GM10847 (cell line): Measurements from ENCODE around the gene COL11A2.

ENCODE experiments used
- POLR2A ChIP-seq: IDR thresholded peaks from 2 replicates; pipeline ENCODE4 v1.6.1; 2011; ENCODE audit not compliant: insufficient read length; ENCODE audit errors: extremely low read depth

Gene COL11A2

GRCh38 chr6:33192105-33192646 is at the start of gene COL11A2:
Gene COL11A2 (minus strand): TSS chr6:33192467. CDS start chr6:33192240, 227 bp downstream.
- no peak for TF ChIP-seq POLR2A

GRCh38 chr6:33241968-33242367 is 49.7 kb upstream of the COL11A2 start:
- TF ChIP-seq POLR2A, result no peak

GRCh38 chr6:33237741-33238140 is 45.5 kb upstream of the COL11A2 start:
- TF ChIP-seq POLR2A, result no peak

GRCh38 chr6:33236852-33237251 is 44.6 kb upstream of the COL11A2 start:
- no peak for TF ChIP-seq POLR2A

- TF ChIP-seq POLR2A, result no peak
These were observed 44.1 kb upstream of the COL11A2 start for GRCh38 chr6:33236328-33236727.

GRCh38 chr6:33235221-33235634 is 43.0 kb upstream of the COL11A2 start:
- no peak for TF ChIP-seq POLR2A

GRCh38 chr6:33217681-33218080 is 25.4 kb upstream of the COL11A2 start:
- TF ChIP-seq POLR2A, result no peak

- no peak for TF ChIP-seq POLR2A
These were observed 25.0 kb upstream of the COL11A2 start for GRCh38 chr6:33217246-33217645.

- no peak for TF ChIP-seq POLR2A
These were observed 23.9 kb upstream of the COL11A2 start for GRCh38 chr6:33216117-33216649.

GRCh38 chr6:33215271-33216116 is 23.2 kb upstream of the COL11A2 start:
- TF ChIP-seq POLR2A, result no peak

- TF ChIP-seq POLR2A, result no peak
These were observed 21.7 kb upstream of the COL11A2 start for GRCh38 chr6:33213989-33214335.

- TF ChIP-seq POLR2A, result no peak
These were observed 21.1 kb upstream of the COL11A2 start for GRCh38 chr6:33213166-33213988.

- no peak for TF ChIP-seq POLR2A
These were observed 20.5 kb upstream of the COL11A2 start for GRCh38 chr6:33212857-33213165.

GRCh38 chr6:33211666-33212422 is 19.6 kb upstream of the COL11A2 start:
- no peak for TF ChIP-seq POLR2A

- no peak for TF ChIP-seq POLR2A
These were observed 18.9 kb upstream of the COL11A2 start for GRCh38 chr6:33211136-33211535.
